Nasal cavity respiratory epithelium epithelial cell of viscerocranial mucosa (primary cell): ENCODE measurements around the gene USP17L5. TPM values are rescaled to one million over a fixed set of nuclear protein-coding genes. Genes with fewer than 3 reads are reported as not detected.

Experiments used
- total RNA-seq: library from RNA; depleted of rRNA; stranded (reverse); fragments of >200 nt; gene quantifications from 2 replicates; pipeline ENCODE4 v1.2.3, GENCODE V29; 2014

USP17L5 gene
- not detected in 2 replicates for total RNA-seq

GRCh38 chr4:9339103-9339502 lies at the start of gene USP17L5:
Gene USP17L5 (plus strand): TSS chr4:9339403. CDS start chr4:9339403, 0 bp downstream.

GRCh38 chr4:9324865-9325264 lies 14.3 kb upstream of the USP17L5 start, which contains the start of gene USP17L24:
Gene USP17L24 (plus strand): TSS chr4:9325165. CDS start chr4:9325165, 0 bp downstream.

GRCh38 chr4:9329611-9330010 lies 9.6 kb upstream of the USP17L5 start, which contains the start of gene USP17L25:
Gene USP17L25 (plus strand): TSS chr4:9329911. CDS start chr4:9329911, 0 bp downstream.

GRCh38 chr4:9334358-9334757 lies 4.8 kb upstream of the USP17L5 start, which contains the start of gene USP17L26:
Gene USP17L26 (plus strand): TSS chr4:9334658. CDS start chr4:9334658, 0 bp downstream.

GRCh38 chr4:9343848-9344247 lies 4.6 kb downstream of the USP17L5 start, which contains the start of gene USP17L27:
Gene USP17L27 (plus strand): TSS chr4:9344148. CDS start chr4:9344148, 0 bp downstream.

DNA sequence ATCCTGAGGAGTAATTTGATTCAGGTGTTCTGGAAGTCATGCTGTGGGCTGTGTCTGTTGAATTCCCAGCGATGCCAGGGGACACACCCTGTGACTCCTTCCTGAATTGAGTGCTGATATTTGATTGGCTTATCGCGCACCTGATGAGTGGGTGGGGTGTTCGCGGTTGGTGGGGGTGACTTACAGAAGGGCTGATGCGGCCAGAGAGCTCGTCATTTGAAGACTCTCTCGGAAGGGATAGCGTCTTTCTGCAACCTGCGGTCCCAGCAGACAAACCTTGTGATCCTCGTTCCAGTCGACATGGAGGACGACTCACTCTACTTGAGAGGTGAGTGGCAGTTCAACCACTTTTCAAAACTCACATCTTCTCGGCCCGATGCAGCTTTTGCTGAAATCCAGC lies 9.4 kb downstream of the USP17L5 start, which contains the start of gene USP17L28:
Gene USP17L28, plus strand, starts transcription at position 301 of the 400 bp plus-strand sequence. Its CDS starts 0 bp downstream, at position 301.

GRCh38 chr4:9353338-9353737 lies 14.1 kb downstream of the USP17L5 start, which contains the start of gene USP17L29:
Gene USP17L29 (plus strand): TSS chr4:9353638. CDS start chr4:9353638, 0 bp downstream.

DNA sequence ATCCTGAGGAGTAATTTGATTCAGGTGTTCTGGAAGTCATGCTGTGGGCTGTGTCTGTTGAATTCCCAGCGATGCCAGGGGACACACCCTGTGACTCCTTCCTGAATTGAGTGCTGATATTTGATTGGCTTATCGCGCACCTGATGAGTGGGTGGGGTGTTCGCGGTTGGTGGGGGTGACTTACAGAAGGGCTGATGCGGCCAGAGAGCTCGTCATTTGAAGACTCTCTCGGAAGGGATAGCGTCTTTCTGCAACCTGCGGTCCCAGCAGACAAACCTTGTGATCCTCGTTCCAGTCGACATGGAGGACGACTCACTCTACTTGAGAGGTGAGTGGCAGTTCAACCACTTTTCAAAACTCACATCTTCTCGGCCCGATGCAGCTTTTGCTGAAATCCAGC lies 23.6 kb downstream of the USP17L5 start, which contains the start of gene USP17L30:
Gene USP17L30, plus strand, starts transcription at position 301 of the 400 bp plus-strand sequence. Its CDS starts 0 bp downstream, at position 301.

Other genes starting within 250 kb of the USP17L5 start
- not detected in 2 replicates for gene FAM90A26, start 169.0 kb upstream of the USP17L5 start, total RNA-seq
- gene USP17L10, start 128.7 kb upstream of the USP17L5 start, total RNA-seq, result not detected in 2 replicates
- gene USP17L11, start 124.0 kb upstream of the USP17L5 start, total RNA-seq, result not detected in 2 replicates
- gene USP17L12, start 119.3 kb upstream of the USP17L5 start, total RNA-seq, result not detected in 2 replicates
- not detected in 2 replicates for gene USP17L13, start 114.5 kb upstream of the USP17L5 start, total RNA-seq
- gene USP17L15, start 105.0 kb upstream of the USP17L5 start, total RNA-seq, result not detected in 2 replicates
- not detected in 2 replicates for gene USP17L17, start 95.5 kb upstream of the USP17L5 start, total RNA-seq
- gene USP17L18, start 90.8 kb upstream of the USP17L5 start, total RNA-seq, result not detected in 2 replicates
- not detected in 2 replicates for gene USP17L19, start 86.0 kb upstream of the USP17L5 start, total RNA-seq
- not detected in 2 replicates for gene USP17L20, start 81.3 kb upstream of the USP17L5 start, total RNA-seq
- gene USP17L21, start 76.5 kb upstream of the USP17L5 start, total RNA-seq, result not detected in 2 replicates
- not detected in 2 replicates for gene USP17L22, start 71.8 kb upstream of the USP17L5 start, total RNA-seq
- gene USP17L24, start 14.2 kb upstream of the USP17L5 start, total RNA-seq, result not detected in 2 replicates
- gene USP17L25, start 9.5 kb upstream of the USP17L5 start, total RNA-seq, result not detected in 2 replicates
- gene USP17L26, start 4.7 kb upstream of the USP17L5 start, total RNA-seq, result not detected in 2 replicates
- not detected in 2 replicates for gene USP17L27, start 4.7 kb downstream of the USP17L5 start, total RNA-seq
- gene USP17L28, start 9.5 kb downstream of the USP17L5 start, total RNA-seq, result not detected in 2 replicates
- not detected in 2 replicates for gene USP17L29, start 14.2 kb downstream of the USP17L5 start, total RNA-seq
- gene USP17L30, start 23.7 kb downstream of the USP17L5 start, total RNA-seq, result not detected in 2 replicates
- not detected in 2 replicates for gene DEFB131A, start 105.0 kb downstream of the USP17L5 start, total RNA-seq